Adipose tissue (tissue), 3 donors: ENCODE results near the gene SLC22A23. TPM values are rescaled to one million over a fixed set of nuclear protein-coding genes. Genes with fewer than 3 reads are reported as not detected.

Experiments
- H3K27ac ChIP-seq: one replicate; pipeline ENCODE4 v1.5.1; 2013; ENCODE audit warnings: low read depth, low read length
- WGBS, 3 donors: extraction: QIAGEN DNeasy Blood & Tissue Kit; methylation state at CpG; one replicate each; pipeline ENCODE4 v1.1.7; 2013; 5-methylcytosine and 5-hydroxymethylcytosine counted together
- polyA plus RNA-seq, 3 donors: library from polyadenylated mRNA; stranded (reverse); fragments of 200-250 nt; gene quantifications; one replicate each; pipeline ENCODE4 v1.2.3, GENCODE V29; 2013
- donor health status: healthy with polysubstance abuse.
- donor health status: Bipolar disorder and iron deficiency.
- donor health status: healthy.

Gene SLC22A23
- polyA plus RNA-seq, 3 donors, result 4.9 to 11.3 (median 7.2) TPM

GRCh38 chr6:3281631-3282475 is 175.0 kb downstream of the SLC22A23 start:
- peak overlapping the region; percentile 2 for H3K27ac ChIP-seq
- 40 to 59% (median 46%) methylated on average over 13 of the region's 13 CpGs for WGBS, 3 donors

DNA sequence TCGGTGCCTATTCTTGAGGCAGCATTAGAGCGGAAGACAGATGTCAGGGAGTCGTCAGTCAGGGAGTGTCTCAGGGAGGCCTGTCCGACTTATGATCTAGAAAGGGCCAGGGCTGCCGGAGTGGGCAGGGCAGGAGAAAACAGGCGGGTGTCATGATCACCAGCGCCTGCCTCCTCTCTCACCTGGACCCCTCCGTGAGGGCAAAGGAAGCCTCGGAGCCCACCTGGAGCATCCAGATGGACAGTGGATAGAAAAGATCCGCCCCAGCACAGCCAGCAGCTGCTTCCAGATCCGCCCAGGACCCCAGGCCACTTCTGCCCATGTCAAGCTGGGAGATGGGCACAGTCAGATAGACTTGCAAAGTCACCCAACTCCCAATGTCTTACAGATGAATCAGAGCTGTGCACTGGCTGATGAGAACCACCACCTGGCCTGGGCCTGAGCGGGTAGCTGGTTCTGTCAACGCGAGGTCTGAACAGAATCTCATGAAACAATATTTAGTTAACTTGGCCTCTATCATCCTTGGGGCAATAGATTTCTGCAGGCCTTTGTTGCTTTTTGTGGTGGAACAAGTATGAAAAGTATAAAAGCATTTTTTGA is 175.9 kb downstream of the SLC22A23 start:
- H3K27ac ChIP-seq, result no peak overlapping the region
- 86 to 91% (median 87%) methylated on average over 14 of the region's 14 CpGs for WGBS, 3 donors

GRCh38 chr6:3280091-3280490 is 176.8 kb downstream of the SLC22A23 start:
- WGBS, 3 donors, result 70 to 84% (median 82%) methylated on average over 14 of the region's 14 CpGs
- no peak overlapping the region for H3K27ac ChIP-seq

- no peak overlapping the region for H3K27ac ChIP-seq
- WGBS, 3 donors, result 79 to 82% (median 80%) methylated on average over 4 of the region's 4 CpGs
Observed at GRCh38 chr6:3278691-3279090, 178.2 kb downstream of the SLC22A23 start.

GRCh38 chr6:3277851-3278416 is 178.9 kb downstream of the SLC22A23 start:
- no peak overlapping the region for H3K27ac ChIP-seq
- 72 to 82% (median 81%) methylated on average over 9 of the region's 9 CpGs for WGBS, 3 donors

GRCh38 chr6:3277251-3277650 is 179.6 kb downstream of the SLC22A23 start:
- 81 to 83% (median 82%) methylated on average over 12 of the region's 12 CpGs for WGBS, 3 donors
- no peak overlapping the region for H3K27ac ChIP-seq

GRCh38 chr6:3276174-3277167 is 180.4 kb downstream of the SLC22A23 start:
- 83 to 86% (median 85%) methylated on average over 20 of the region's 20 CpGs for WGBS, 3 donors
- H3K27ac ChIP-seq, result no peak overlapping the region

- WGBS, 3 donors, result 74 to 85% (median 81%) methylated on average over 9 of the region's 9 CpGs
- H3K27ac ChIP-seq, result no peak overlapping the region
Observed at GRCh38 chr6:3273707-3274521, 182.9 kb downstream of the SLC22A23 start.

- H3K27ac ChIP-seq, result no peak overlapping the region
- WGBS, 3 donors, result 90 to 94% (median 93%) methylated on average over 27 to 32 of the region's 32 CpGs
Observed at GRCh38 chr6:3272911-3273547, 183.8 kb downstream of the SLC22A23 start.

DNA sequence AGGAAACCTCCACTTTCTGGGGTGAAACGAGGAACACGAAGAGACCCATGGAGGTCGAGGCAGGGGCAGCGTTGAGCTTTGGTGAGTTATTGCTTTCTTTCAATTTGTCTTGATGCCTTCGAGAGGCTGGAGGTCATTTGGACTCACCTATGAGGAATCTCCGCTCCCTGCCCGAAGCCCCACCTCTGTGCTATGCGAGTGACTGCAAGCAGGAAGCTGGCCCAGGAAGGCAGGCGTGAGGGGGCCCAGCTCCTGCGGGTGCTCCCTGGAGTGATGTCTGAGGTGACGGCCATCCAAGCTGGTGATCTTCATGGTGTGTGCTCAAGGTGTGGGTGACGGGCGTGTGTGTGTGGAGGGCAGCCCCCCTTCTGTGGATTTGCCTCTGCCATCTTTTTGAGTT is 185.1 kb downstream of the SLC22A23 start:
- 88 to 91% (median 90%) methylated on average over 12 to 13 of the region's 13 CpGs for whole genome bisulfite sequencing, 3 donors
- H3K27ac ChIP-seq, result no peak overlapping the region

GRCh38 chr6:3270258-3270657 is 186.6 kb downstream of the SLC22A23 start:
- WGBS, 3 donors, result 68 to 81% (median 80%) methylated on average over 15 of the region's 15 CpGs
- H3K27ac ChIP-seq, result no peak overlapping the region

DNA sequence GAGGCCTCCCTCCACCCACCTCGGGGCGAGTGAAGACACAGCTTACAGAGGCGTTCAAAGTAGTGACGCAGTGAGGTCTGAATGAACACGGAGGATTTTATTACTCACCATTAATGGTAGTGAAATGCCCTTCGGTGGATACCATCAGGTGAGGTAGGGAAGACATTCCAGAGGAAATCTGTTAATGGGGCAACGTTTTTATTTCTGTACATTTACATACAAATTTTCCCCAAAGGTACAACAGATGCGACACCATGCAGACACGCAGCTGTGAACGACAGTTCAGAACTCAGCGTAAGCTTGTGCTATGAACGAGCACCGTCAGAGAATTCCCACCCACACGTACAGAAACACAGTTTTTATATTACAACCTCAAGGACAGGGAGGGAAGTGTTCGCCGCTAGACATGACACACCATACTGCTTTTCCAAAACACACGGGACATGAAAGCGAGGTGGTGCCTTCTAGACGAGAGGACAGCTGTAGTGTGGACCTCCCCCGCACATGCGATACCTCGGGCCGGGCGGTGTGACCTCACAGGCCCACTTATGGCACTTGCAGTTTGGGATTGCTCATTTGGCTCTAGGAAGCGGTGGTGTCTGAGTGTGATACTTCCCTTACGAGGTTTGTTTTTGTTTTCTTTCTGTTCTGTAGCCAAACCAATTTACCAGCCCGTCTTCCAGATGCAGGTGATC is 187.4 kb downstream of the SLC22A23 start:
- H3K27ac ChIP-seq, result no peak overlapping the region
- 79 to 84% (median 81%) methylated on average over 27 of the region's 27 CpGs for WGBS, 3 donors

GRCh38 chr6:3268680-3269079 is 188.2 kb downstream of the SLC22A23 start:
- WGBS, 3 donors, result 75 to 84% (median 83%) methylated on average over 11 of the region's 11 CpGs
- no peak overlapping the region for H3K27ac ChIP-seq

DNA sequence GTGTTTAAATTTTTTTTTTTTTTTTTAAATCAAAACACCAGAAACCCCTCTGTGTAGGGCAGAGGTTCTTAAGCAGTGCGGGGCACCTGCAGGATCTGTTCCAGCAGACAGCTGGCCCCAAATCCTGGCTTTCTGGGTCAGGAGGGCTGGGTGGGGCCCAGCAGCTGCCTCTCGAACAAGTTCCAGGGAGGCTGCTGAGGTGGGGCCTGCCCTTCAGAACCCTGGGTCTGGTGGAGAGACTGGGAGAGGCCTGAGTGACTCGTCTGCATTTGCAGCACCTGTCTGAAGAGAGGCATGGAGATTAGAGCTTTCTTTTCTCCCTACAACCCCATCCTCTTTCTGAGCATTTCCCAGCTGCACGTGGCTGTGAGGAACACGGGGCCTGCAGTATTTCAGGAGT is 189.7 kb downstream of the SLC22A23 start:
- 60 to 90% (median 79%) methylated on average over 5 of the region's 5 CpGs for WGBS, 3 donors
- H3K27ac ChIP-seq, result no peak overlapping the region

DNA sequence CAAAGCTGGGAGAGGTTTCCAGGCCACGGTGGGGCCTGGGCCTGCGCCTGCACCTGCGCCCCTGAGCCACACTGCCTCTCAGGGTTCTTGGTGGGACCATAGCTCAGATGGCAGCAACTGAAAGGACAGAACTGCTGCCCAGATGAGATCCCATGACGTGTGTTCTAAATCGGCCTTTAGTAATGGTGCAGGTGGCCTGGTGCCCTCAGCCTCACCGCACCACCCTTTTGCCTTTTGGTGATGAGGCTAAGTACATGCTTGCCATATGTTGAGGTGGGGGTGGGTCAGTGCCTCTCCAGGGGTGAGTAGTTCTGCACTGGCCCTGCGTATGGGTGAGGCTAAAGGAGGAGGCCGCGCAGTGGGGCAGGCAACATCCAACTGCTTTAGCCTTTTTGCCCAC is 190.7 kb downstream of the SLC22A23 start:
- WGBS, 3 donors, result 52 to 59% (median 57%) methylated on average over 9 of the region's 9 CpGs
- no peak overlapping the region for H3K27ac ChIP-seq

GRCh38 chr6:3265671-3266070 is 191.2 kb downstream of the SLC22A23 start:
- WGBS, 3 donors, result 60 to 71% (median 68%) methylated on average over 9 of the region's 9 CpGs
- no peak overlapping the region for H3K27ac ChIP-seq

- H3K27ac ChIP-seq, result no peak overlapping the region
- WGBS, 3 donors, result 59 to 82% (median 81%) methylated on average over 3 of the region's 3 CpGs
Observed at GRCh38 chr6:3264356-3264755, 192.5 kb downstream of the SLC22A23 start.
